Measurements from ENCODE around the gene LRRK1. TPM values are rescaled to one million over a fixed set of nuclear protein-coding genes. Genes with fewer than 3 reads are reported as not detected.

LRRK1 gene
- total and polyA plus RNA-seq, 2 experiments from 2014 or later: 2.6 to 4.5 TPM

GRCh38 chr15:101052681-101053121 is 133.5 kb downstream of the LRRK1 start:
- no peak overlapping the region for H2AFZ ChIP-seq
- no peaks in the 10 kb centered on the region for H3F3A ChIP-seq (replicated peaks; ENCODE audit: low read depth)
- no peaks in the 10 kb centered on the region for H3K27me3 ChIP-seq (ENCODE audit: insufficient read depth)
- H3K9me2 ChIP-seq (ENCODE audit: insufficient read depth): peaks cover 7% of the 10 kb centered on the region
- no peaks in the 10 kb centered on the region for H4K20me1 ChIP-seq (replicated peaks; ENCODE audit: insufficient read depth)
- H3K27ac ChIP-seq (ENCODE audit: low read depth): no peak overlapping the region
- no peak overlapping the region for H3K4me3 ChIP-seq
- H3K4me1 ChIP-seq (ENCODE audit: insufficient read depth): peaks cover 8% of the 10 kb centered on the region; the same call in 1 of the 2 replicates
- H3K36me3 ChIP-seq (ENCODE audit: insufficient read depth): no peaks in the 10 kb centered on the region
- Mint-ChIP-seq H3K4me1 (peaks cover 9% of the 10 kb centered on the region), H3K9me3 (peaks cover under 1% of the 10 kb centered on the region; the same call in 1 of the 3 replicates), H3K27me3 (ENCODE audit: insufficient read depth, low read depth, poor library complexity) (peaks cover 18% of the 10 kb centered on the region), H3K4me3 (no peak overlapping the region), H3K36me3 (ENCODE audit: low read depth) (peaks cover 9% of the 10 kb centered on the region; the same call in 1 of the 3 replicates), H3K27ac (no peak overlapping the region)
- no peak overlapping the region for H3K4me2 ChIP-seq
- no peak for ATAC-seq
- no peaks in the 10 kb centered on the region for H3K79me2 ChIP-seq (replicated peaks; ENCODE audit: insufficient read depth)
- TF ChIP-seq STAT1 (IDR thresholded peaks at IDR 0.05; ENCODE audit: unreplicated experiment) (no peak), JUNB (IDR thresholded peaks at IDR 0.05; ENCODE audit: unreplicated experiment) (no peak), NANOG (IDR thresholded peaks at IDR 0.05; ENCODE audit: borderline replicate concordance) (no peak), CTCF (conservative IDR thresholded peaks at IDR 0.05; ENCODE audit: low read depth in 2 of 2) (no peak), POLR2AphosphoS5 (IDR thresholded peaks at IDR 0.05; ENCODE audit: low read depth) (no peak), CREB1 (CRISPR knock-in tag; IDR thresholded peaks at IDR 0.05; ENCODE audit: low read depth) (no peak), EZH2phosphoT487 (IDR thresholded peaks at IDR 0.05; ENCODE audit: unreplicated experiment) (no peak), ZNF462 (CRISPR knock-in tag; IDR thresholded peaks at IDR 0.05) (no peak), ETS1 (IDR thresholded peaks at IDR 0.05) (no peak), ZNF114 (CRISPR knock-in tag; IDR thresholded peaks at IDR 0.05) (no peak)
- DNase-seq (ENCODE audit: low spot score): no peak

All from GM23338 (cell line).